Fibroblast of lung (primary cell): ENCODE results near the gene CLEC1B. TPM values are rescaled to one million over a fixed set of nuclear protein-coding genes. Genes with fewer than 3 reads are reported as not detected.

Experiments
- DNase-seq, 2 donors: peaks; one replicate each; pipeline versions ENCODE4 v3.0.0 to v3.0.0-alpha.2; 2010; ENCODE audit warnings: low read depth in 2 of 2
- H2AFZ ChIP-seq: 2 replicates; pipeline ENCODE4 v1.5.1; 2012; ENCODE audit warnings: low read length, control low read depth, inconsistent platforms
- H3K27ac ChIP-seq: 2 replicates; pipeline ENCODE4 v1.5.1; 2011; ENCODE audit warnings: low read length, control low read depth; ENCODE audit not compliant: insufficient read depth
- H3K27me3 ChIP-seq: 2 replicates; pipeline ENCODE4 v1.5.1; 2011; ENCODE audit warnings: mild to moderate bottlenecking, low read length; ENCODE audit not compliant: control insufficient read depth, insufficient read depth
- H3K36me3 ChIP-seq: 2 replicates; pipeline ENCODE4 v1.5.1; 2011; ENCODE audit warnings: low read length; ENCODE audit not compliant: control insufficient read depth, insufficient read depth
- H3K4me1 ChIP-seq: 2 replicates; pipeline ENCODE4 v1.5.1; 2011; ENCODE audit warnings: low read length; ENCODE audit not compliant: control insufficient read depth, insufficient read depth; ENCODE audit errors: extremely low read depth
- H3K4me2 ChIP-seq: 2 replicates; pipeline ENCODE4 v1.5.1; 2011; ENCODE audit warnings: low read length, control low read depth; ENCODE audit not compliant: insufficient read depth; ENCODE audit errors: extremely low read depth
- H3K4me3 ChIP-seq, 4 experiments: fragments of 200-600 bp in 1 of 4; sonication (generic) in 1 of 4; replicated peaks in 1 of 4; 2 replicates each; pipeline ENCODE4 v1.5.1; 2011 to 2016; ENCODE audit warnings: low read length in 4 of 4, low read depth in 3 of 4, mild to moderate bottlenecking in 3 of 4, control low read depth in 2 of 4, inconsistent platforms in 1 of 4, mixed read lengths in 1 of 4; ENCODE audit not compliant: insufficient read depth in 1 of 4; ENCODE audit errors: control extremely low read depth in 1 of 4
- H3K79me2 ChIP-seq: 2 replicates; pipeline ENCODE4 v1.5.1; 2012; ENCODE audit warnings: mild to moderate bottlenecking, low read length, inconsistent platforms; ENCODE audit not compliant: control insufficient read depth, insufficient read depth
- H3K9ac ChIP-seq: 2 replicates; pipeline ENCODE4 v1.5.1; 2011; ENCODE audit warnings: mild to moderate bottlenecking, low read length, control low read depth; ENCODE audit not compliant: insufficient read depth
- H3K9me3 ChIP-seq: 2 replicates; pipeline ENCODE4 v1.5.1; 2012; ENCODE audit warnings: low read depth, low read length; ENCODE audit not compliant: control insufficient read depth, insufficient read depth
- H4K20me1 ChIP-seq: 2 replicates; pipeline ENCODE4 v1.5.1; 2011; ENCODE audit warnings: low read length; ENCODE audit not compliant: control insufficient read depth, insufficient read depth; ENCODE audit errors: extremely low read depth
- EZH2 ChIP-seq: IDR thresholded peaks from 2 replicates; pipeline ENCODE4 v1.5.1; 2012; ENCODE audit warnings: low read length, control low read depth, mild to moderate bottlenecking; ENCODE audit errors: missing control alignments
- polyA plus RNA-seq, 2 donors: library from polyadenylated mRNA; depleted of rRNA in 1 of 2; stranded (reverse) in 1 of 2; unstranded in 1 of 2; fragments of >200 nt; gene quantifications; 2 replicates each; pipeline ENCODE4 v1.2.1, GENCODE V29; 2011 to 2012; ENCODE audit warnings: missing spikeins in 1 of 2
- total RNA-seq: library from RNA; depleted of rRNA; stranded (reverse); fragments of >200 nt; gene quantifications from 2 replicates; pipeline ENCODE4 v1.2.1, GENCODE V29; 2014
- TF ChIP-seq, protein P1 (sequence below), 2 donors: IDR thresholded peaks in 1 of 2; conservative IDR thresholded peaks in 1 of 2; 1 replicate in 1 of 2; 2 replicates in 1 of 2; pipeline ENCODE4 v1.5.1; 2011 to 2012; ENCODE audit warnings: low read length in 2 of 2, control low read depth in 1 of 2, inconsistent platforms in 1 of 2, low read depth in 1 of 2, mild to moderate bottlenecking in 1 of 2

The CLEC1B gene
- total and polyA plus RNA-seq, 2 donors (not counting 1 experiment from before 2014, with no cell fraction given), result not detected

DNA sequence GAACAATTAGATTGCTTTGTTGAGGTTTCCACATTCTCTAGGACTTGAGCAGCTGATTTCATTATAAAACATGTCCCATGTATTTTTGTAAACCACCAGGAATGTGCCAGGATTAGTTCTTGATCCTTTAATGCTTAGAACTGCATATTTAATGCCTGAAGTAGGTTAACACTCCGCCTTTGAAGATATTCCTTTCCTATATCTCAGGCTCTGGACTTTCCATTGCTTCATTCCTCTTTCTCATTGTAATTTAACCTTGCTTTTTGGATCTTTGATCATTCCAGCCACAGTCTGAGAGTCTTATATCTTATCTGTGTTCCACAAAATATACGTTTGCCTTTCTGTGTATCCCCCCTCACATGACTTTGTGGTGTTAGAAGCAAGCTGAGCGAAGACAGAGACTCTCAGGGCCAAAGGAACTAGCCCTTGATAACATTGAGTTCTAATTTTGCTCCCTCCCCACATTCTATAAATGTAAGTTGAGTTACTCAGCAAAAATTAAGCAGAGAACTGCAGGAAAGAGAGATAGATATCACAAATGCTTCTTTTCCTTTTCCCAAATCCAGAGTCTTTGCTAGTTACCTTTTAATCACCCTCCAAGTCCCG is 2.4 kb upstream of the CLEC1B start:
- Histone ChIP-seq H3K27ac (no peak overlapping the region), H3K79me2 (no peaks in the 10 kb centered on the region), H3K4me3 (no peak overlapping the region), H3K4me1 (no peaks in the 10 kb centered on the region), H3K9ac (no peak overlapping the region), H2AFZ (no peak overlapping the region), H3K36me3 (no peaks in the 10 kb centered on the region), H3K4me2 (no peak overlapping the region), H3K27me3 (no peaks in the 10 kb centered on the region), H3K9me3 (no peaks in the 10 kb centered on the region), H4K20me1 (no peaks in the 10 kb centered on the region)
- TF ChIP-seq, protein P1, sequence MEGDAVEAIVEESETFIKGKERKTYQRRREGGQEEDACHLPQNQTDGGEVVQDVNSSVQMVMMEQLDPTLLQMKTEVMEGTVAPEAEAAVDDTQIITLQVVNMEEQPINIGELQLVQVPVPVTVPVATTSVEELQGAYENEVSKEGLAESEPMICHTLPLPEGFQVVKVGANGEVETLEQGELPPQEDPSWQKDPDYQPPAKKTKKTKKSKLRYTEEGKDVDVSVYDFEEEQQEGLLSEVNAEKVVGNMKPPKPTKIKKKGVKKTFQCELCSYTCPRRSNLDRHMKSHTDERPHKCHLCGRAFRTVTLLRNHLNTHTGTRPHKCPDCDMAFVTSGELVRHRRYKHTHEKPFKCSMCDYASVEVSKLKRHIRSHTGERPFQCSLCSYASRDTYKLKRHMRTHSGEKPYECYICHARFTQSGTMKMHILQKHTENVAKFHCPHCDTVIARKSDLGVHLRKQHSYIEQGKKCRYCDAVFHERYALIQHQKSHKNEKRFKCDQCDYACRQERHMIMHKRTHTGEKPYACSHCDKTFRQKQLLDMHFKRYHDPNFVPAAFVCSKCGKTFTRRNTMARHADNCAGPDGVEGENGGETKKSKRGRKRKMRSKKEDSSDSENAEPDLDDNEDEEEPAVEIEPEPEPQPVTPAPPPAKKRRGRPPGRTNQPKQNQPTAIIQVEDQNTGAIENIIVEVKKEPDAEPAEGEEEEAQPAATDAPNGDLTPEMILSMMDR (conservative IDR thresholded peaks at IDR 0.05 in 1 of 2, IDR thresholded peaks at IDR 0.05 in 1 of 2; ENCODE audit: low read depth in 1 of 2, low read length in 2 of 2), result no peak
- TF ChIP-seq EZH2, result no peak
- DNase-seq, result no peak

DNA sequence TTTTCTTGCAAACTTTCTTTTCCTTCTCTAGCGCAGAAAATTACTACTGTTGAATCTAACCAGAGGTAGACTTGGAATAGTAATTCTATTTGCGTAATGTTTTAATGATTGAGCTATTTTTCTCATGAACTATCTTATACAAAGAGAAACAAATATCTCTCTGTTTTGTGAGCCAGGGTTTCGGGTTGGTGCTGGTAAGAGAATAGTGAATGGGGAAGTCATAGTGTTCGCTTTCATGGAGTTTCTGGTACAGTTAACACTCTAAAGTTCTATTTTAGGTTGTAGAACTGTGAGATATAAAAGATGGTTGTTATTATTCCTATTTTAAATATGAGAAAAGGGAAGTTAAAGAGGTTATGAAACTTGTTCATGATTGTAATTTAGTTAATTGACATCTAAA is 6.6 kb downstream of the CLEC1B start:
- no peak overlapping the region for H3K9ac ChIP-seq
- no peak for DNase-seq
- H3K79me2 ChIP-seq, result no peaks in the 10 kb centered on the region
- H3K27ac ChIP-seq, result no peak overlapping the region
- no peak overlapping the region for H3K4me2 ChIP-seq
- H2AFZ ChIP-seq, result no peak overlapping the region
- TF ChIP-seq, protein P1 (conservative IDR thresholded peaks at IDR 0.05 in 1 of 2, IDR thresholded peaks at IDR 0.05 in 1 of 2; ENCODE audit: low read depth in 1 of 2, low read length in 2 of 2), result no peak
- no peak for TF ChIP-seq EZH2
- H3K4me3 ChIP-seq, result no peak overlapping the region
- no peaks in the 10 kb centered on the region for H3K36me3 ChIP-seq
- no peaks in the 10 kb centered on the region for H4K20me1 ChIP-seq
- no peaks in the 10 kb centered on the region for H3K4me1 ChIP-seq
- H3K27me3 ChIP-seq, result no peaks in the 10 kb centered on the region
- H3K9me3 ChIP-seq, result no peaks in the 10 kb centered on the region

DNA sequence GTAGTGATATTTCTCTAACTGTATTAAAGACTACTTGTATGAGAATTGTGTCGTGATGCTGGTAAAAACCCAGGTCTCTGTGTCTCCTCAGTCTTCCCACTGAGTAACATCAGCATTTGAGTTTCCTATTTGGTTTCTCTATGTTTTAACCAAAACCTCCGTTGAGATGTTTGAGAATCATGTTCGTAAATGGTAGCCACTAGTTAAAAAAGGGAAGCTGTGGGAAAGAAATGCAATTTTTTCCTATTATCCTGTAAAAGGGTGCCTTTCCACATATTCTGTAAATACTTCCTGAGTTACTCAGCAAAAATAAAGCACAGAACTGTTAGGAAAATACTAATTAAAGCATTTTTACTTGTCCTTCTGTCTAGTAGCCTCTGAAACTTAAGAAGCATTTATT is 7.0 kb downstream of the CLEC1B start:
- Histone ChIP-seq H3K36me3 (no peaks in the 10 kb centered on the region), H3K9me3 (no peaks in the 10 kb centered on the region), H3K4me1 (no peaks in the 10 kb centered on the region), H3K27ac (no peak overlapping the region), H3K27me3 (no peaks in the 10 kb centered on the region), H3K4me2 (no peak overlapping the region), H3K4me3 (no peak overlapping the region), H4K20me1 (no peaks in the 10 kb centered on the region), H3K9ac (no peak overlapping the region), H2AFZ (no peak overlapping the region), H3K79me2 (no peaks in the 10 kb centered on the region)
- no peak for DNase-seq
- TF ChIP-seq EZH2, result no peak
- TF ChIP-seq, protein P1 (conservative IDR thresholded peaks at IDR 0.05 in 1 of 2, IDR thresholded peaks at IDR 0.05 in 1 of 2; ENCODE audit: low read depth in 1 of 2, low read length in 2 of 2), result no peak
